ENCODE results near the gene OR10G8. TPM values are rescaled to one million over a fixed set of nuclear protein-coding genes. Genes with fewer than 3 reads are reported as not detected.

The OR10G8 gene
- total RNA-seq, 4 donors from 2014 or later = not detected

- 77 to 83% methylated on average over 8 of the region's 8 CpGs for WGBS, 2 donors
- intact Hi-C loops (cut with DNase I; ENCODE audit: low total_unique reads) = loop anchor here (10.0 kb wide), 1 partner anchor 115 kb away; no protein-coding TSS in a partner anchor
- no peak for TF ChIP-seq POLR2A (IDR thresholded peaks at IDR 0.05)
- TF ChIP-seq CTCF (IDR thresholded peaks at IDR 0.05) = no peak
- DNase-seq (ENCODE audit: low spot score in 2 of 2) = no peak
- no peak overlapping the region for H3K4me3 ChIP-seq (ENCODE audit: low read depth, poor library complexity, severe bottlenecking)
Measured at GRCh38 chr11:124079631-124080326, 53.2 kb downstream of the OR10G8 start.

Other genes with a start within 250 kb of the OR10G8 start
- not detected for gene OR6M1, start 220.4 kb upstream of the OR10G8 start, total RNA-seq
- not detected for gene TMEM225, start 141.1 kb upstream of the OR10G8 start, total RNA-seq
- gene OR8D4, start 124.6 kb upstream of the OR10G8 start, total RNA-seq = under 1 TPM in 1 of 4 donors, not detected in 3; 0.06 TPM
- gene OR4D5, start 87.2 kb upstream of the OR10G8 start, total RNA-seq = not detected
- gene OR6T1, start 83.0 kb upstream of the OR10G8 start, total RNA-seq = not detected
- not detected for gene OR10S1, start 49.0 kb upstream of the OR10G8 start, total RNA-seq
- not detected for gene OR10G6, start 31.6 kb upstream of the OR10G8 start, total RNA-seq
- gene OR10G4, start 13.8 kb upstream of the OR10G8 start, total RNA-seq = not detected
- gene OR10G9, start 3.8 kb upstream of the OR10G8 start, total RNA-seq = not detected
- not detected for gene OR10G7, start 14.5 kb downstream of the OR10G8 start, total RNA-seq
- 10 to 100 TPM; 16.4 to 27.4 (median 24.0) TPM for gene VWA5A, start 88.7 kb downstream of the OR10G8 start, total RNA-seq
- gene OR10D3, start 156.5 kb downstream of the OR10G8 start, total RNA-seq = not detected
- gene OR8G1, start 214.3 kb downstream of the OR10G8 start, total RNA-seq = not detected
- gene OR8G5, start 229.6 kb downstream of the OR10G8 start, total RNA-seq = not detected

Data from lower leg skin (tissue), 4 donors.